Measurements from ENCODE around the gene PTBP2.

Gene PTBP2

GRCh38 chr1:96834986-96835385 lies 113.4 kb downstream of the PTBP2 start:
- TF ChIP-seq SIN3A (IDR thresholded peaks at IDR 0.05; ENCODE audit: borderline replicate concordance, insufficient read depth, low read length) (no peak), TAF1 (IDR thresholded peaks at IDR 0.05; ENCODE audit: borderline replicate concordance, insufficient read depth, low read length) (no peak), FOXP2 (optimal IDR thresholded peaks at IDR 0.05; ENCODE audit: borderline replicate concordance, extremely low read depth, extremely low read length, insufficient read depth) (no peak), POLR2AphosphoS5 (IDR thresholded peaks at IDR 0.05; ENCODE audit: low read depth, low read length) (no peak)
- TF ChIP-seq, protein P1, sequence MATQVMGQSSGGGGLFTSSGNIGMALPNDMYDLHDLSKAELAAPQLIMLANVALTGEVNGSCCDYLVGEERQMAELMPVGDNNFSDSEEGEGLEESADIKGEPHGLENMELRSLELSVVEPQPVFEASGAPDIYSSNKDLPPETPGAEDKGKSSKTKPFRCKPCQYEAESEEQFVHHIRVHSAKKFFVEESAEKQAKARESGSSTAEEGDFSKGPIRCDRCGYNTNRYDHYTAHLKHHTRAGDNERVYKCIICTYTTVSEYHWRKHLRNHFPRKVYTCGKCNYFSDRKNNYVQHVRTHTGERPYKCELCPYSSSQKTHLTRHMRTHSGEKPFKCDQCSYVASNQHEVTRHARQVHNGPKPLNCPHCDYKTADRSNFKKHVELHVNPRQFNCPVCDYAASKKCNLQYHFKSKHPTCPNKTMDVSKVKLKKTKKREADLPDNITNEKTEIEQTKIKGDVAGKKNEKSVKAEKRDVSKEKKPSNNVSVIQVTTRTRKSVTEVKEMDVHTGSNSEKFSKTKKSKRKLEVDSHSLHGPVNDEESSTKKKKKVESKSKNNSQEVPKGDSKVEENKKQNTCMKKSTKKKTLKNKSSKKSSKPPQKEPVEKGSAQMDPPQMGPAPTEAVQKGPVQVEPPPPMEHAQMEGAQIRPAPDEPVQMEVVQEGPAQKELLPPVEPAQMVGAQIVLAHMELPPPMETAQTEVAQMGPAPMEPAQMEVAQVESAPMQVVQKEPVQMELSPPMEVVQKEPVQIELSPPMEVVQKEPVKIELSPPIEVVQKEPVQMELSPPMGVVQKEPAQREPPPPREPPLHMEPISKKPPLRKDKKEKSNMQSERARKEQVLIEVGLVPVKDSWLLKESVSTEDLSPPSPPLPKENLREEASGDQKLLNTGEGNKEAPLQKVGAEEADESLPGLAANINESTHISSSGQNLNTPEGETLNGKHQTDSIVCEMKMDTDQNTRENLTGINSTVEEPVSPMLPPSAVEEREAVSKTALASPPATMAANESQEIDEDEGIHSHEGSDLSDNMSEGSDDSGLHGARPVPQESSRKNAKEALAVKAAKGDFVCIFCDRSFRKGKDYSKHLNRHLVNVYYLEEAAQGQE (IDR thresholded peaks at IDR 0.05; ENCODE audit: insufficient read depth in 1 of 2, low read depth in 2 of 2, low read length in 2 of 2) = no peak

- TF ChIP-seq TAF1 (IDR thresholded peaks at IDR 0.05; ENCODE audit: borderline replicate concordance, insufficient read depth, low read length) (no peak), FOXP2 (optimal IDR thresholded peaks at IDR 0.05; ENCODE audit: borderline replicate concordance, extremely low read depth, extremely low read length, insufficient read depth) (no peak)
Measured at GRCh38 chr1:96837057-96837780, 115.6 kb downstream of the PTBP2 start.

DNA sequence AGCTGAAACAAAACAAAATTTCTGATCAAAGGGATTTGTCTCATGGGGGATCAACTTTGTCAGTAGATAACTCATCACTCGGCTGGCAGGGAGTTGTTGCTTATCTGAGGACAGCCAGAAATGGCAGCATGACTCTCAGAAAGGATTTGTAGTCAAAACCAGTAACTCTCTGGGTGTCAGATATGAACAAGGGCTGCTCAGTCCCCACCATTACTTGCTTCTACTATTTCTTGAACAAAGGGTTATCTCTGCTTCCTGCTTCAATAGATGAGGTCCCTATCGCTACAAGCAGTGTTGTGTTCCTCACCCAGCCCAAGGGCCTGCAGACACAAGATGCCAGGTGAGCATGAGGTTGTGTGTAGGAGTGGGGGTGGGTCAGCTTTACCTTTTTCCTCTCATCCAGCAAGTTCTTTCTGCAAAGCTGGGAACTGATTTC lies 116.2 kb downstream of the PTBP2 start:
- no peak for TF ChIP-seq POLR2AphosphoS5 (IDR thresholded peaks at IDR 0.05; ENCODE audit: low read depth, low read length)
- TF ChIP-seq TAF1 (IDR thresholded peaks at IDR 0.05; ENCODE audit: borderline replicate concordance, insufficient read depth, low read length) = no peak
- no peak for TF ChIP-seq SIN3A (IDR thresholded peaks at IDR 0.05; ENCODE audit: borderline replicate concordance, insufficient read depth, low read length)
- TF ChIP-seq FOXP2 (optimal IDR thresholded peaks at IDR 0.05; ENCODE audit: borderline replicate concordance, extremely low read depth, extremely low read length, insufficient read depth) = no peak
- TF ChIP-seq, protein P1 (IDR thresholded peaks at IDR 0.05; ENCODE audit: insufficient read depth in 1 of 2, low read depth in 2 of 2, low read length in 2 of 2) = no peak

DNA sequence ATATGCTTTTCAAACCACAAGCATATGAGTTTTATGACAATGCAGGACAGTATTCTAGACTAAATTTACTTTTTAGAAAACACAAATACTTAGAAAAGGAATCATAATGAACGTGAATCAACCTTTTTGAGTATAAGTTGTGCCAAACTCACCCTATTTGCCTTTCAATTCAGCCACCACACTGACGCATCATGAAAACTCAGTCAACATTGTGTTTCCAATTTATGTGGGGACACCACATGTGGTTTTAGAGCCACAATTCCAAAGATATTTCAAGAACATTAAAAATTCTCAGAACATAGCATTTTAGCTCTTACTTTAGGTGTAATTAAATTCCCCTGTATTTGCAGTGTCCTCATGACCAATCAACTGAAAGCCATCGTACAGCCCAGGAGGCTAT lies 118.8 kb downstream of the PTBP2 start:
- TF ChIP-seq, protein P1 (IDR thresholded peaks at IDR 0.05; ENCODE audit: insufficient read depth in 1 of 2, low read depth in 2 of 2, low read length in 2 of 2) = no peak
- TF ChIP-seq SIN3A (IDR thresholded peaks at IDR 0.05; ENCODE audit: borderline replicate concordance, insufficient read depth, low read length) (no peak), TAF1 (IDR thresholded peaks at IDR 0.05; ENCODE audit: borderline replicate concordance, insufficient read depth, low read length) (no peak), FOXP2 (optimal IDR thresholded peaks at IDR 0.05; ENCODE audit: borderline replicate concordance, extremely low read depth, extremely low read length, insufficient read depth) (no peak), POLR2AphosphoS5 (IDR thresholded peaks at IDR 0.05; ENCODE audit: low read depth, low read length) (no peak)

DNA sequence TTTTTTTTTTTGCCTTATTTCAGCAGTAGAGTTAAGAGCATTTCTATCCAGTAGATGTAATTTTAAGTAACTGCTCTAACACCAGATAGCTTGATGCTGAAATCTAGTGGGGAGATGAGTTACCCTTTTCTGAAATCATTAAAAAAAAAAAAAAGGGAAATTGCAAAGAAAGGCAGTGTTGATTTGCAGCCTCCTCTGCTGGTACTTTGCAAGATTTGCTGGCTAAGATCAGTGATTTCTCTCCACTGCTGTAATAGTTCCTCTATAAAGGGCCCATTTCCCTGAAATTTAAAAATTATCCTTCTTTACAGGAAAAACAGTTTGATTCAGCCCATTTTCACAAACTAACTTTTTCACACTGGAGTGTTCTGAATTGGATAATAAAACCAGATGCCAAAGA lies 120.6 kb downstream of the PTBP2 start:
- TF ChIP-seq FOXP2 (optimal IDR thresholded peaks at IDR 0.05; ENCODE audit: borderline replicate concordance, extremely low read depth, extremely low read length, insufficient read depth) (no peak), TAF1 (IDR thresholded peaks at IDR 0.05; ENCODE audit: borderline replicate concordance, insufficient read depth, low read length) (no peak), POLR2AphosphoS5 (IDR thresholded peaks at IDR 0.05; ENCODE audit: low read depth, low read length) (no peak), SIN3A (IDR thresholded peaks at IDR 0.05; ENCODE audit: borderline replicate concordance, insufficient read depth, low read length) (no peak)
- TF ChIP-seq, protein P1 (IDR thresholded peaks at IDR 0.05; ENCODE audit: insufficient read depth in 1 of 2, low read depth in 2 of 2, low read length in 2 of 2) = no peak
